IMR-90 (cell line): ENCODE results near the gene KANSL3. TPM values are rescaled to one million over a fixed set of nuclear protein-coding genes. Genes with fewer than 3 reads are reported as not detected.
A peak's percentile ranks its signal among the peaks of the same experiment; 100 is the strongest.

ENCODE experiments used
- ATAC-seq: fragments of 200-7000 bp; cut with Tn5 transposase; 2 replicates; pipeline ENCODE4 v1.9.1; 2020; ENCODE audit warnings: low read depth, mild to moderate bottlenecking, moderate library complexity
- BruUV-seq: library from RNA; stranded (reverse); fragments of 400-500 nt; replicated peaks from 2 replicates; lab custom pipeline; 2021; lab: Mats Ljungman, UMichigan
- CTCF ChIA-PET: fragments of 300-600 bp; formaldehyde crosslinking; extraction: SDS; loops from one replicate; lab custom pipeline; 2021; ENCODE audit warnings: antibody characterized with exemption; lab: Yijun Ruan, JAX
- POLR2A ChIA-PET: fragments of 300-600 bp; sonication (Branson Sonifier 250); formaldehyde crosslinking; loops from one replicate; lab custom pipeline; 2022; ENCODE audit warnings: antibody characterized with exemption; ENCODE audit not compliant: unreplicated experiment; lab: Charles Lee
- DNase-seq: peaks from one replicate; pipeline ENCODE4 v3.0.0; 2013
- H2AFZ ChIP-seq: replicated peaks from 2 replicates; pipeline ENCODE3; 2013; ENCODE audit warnings: low read length, mild to moderate bottlenecking; ENCODE audit not compliant: poor library complexity
- H2AK5ac ChIP-seq: 2 replicates; pipeline ENCODE4 v1.6.1; 2013; ENCODE audit warnings: low read depth, low read length, inconsistent platforms
- H2AK9ac ChIP-seq: replicated peaks from 2 replicates; pipeline ENCODE3; 2013; ENCODE audit warnings: mild to moderate bottlenecking, low read depth, low read length, moderate library complexity; ENCODE audit not compliant: poor library complexity
- H2BK120ac ChIP-seq: 2 replicates; pipeline ENCODE4 v1.6.1; 2013; ENCODE audit warnings: low read depth, low read length, inconsistent platforms
- H2BK15ac ChIP-seq: 3 replicates; pipeline ENCODE4 v1.6.1; 2013; ENCODE audit warnings: low read depth, low read length, inconsistent platforms
- H2BK20ac ChIP-seq: 2 replicates; pipeline ENCODE4 v1.6.1; 2013; ENCODE audit warnings: low read depth, mild to moderate bottlenecking, inconsistent platforms, low read length, moderate library complexity
- H2BK5ac ChIP-seq: 2 replicates; pipeline ENCODE4 v1.6.1; 2013; ENCODE audit warnings: mild to moderate bottlenecking, low read depth, low read length, inconsistent platforms; ENCODE audit not compliant: poor library complexity, severe bottlenecking
- H3K14ac ChIP-seq: replicated peaks from 2 replicates; pipeline ENCODE4 v1.6.1; 2013; ENCODE audit warnings: low read depth, low read length, inconsistent platforms
- H3K18ac ChIP-seq: 2 replicates; pipeline ENCODE4 v1.6.1; 2013; ENCODE audit warnings: low read depth, low read length, control low read depth
- H3K23ac ChIP-seq: 2 replicates; pipeline ENCODE4 v1.6.1; 2013; ENCODE audit warnings: low read depth, low read length, inconsistent platforms
- H3K27ac ChIP-seq: 2 replicates; pipeline ENCODE4 v1.5.1; 2013; ENCODE audit warnings: mild to moderate bottlenecking, control low read depth, low read length; ENCODE audit not compliant: insufficient read depth
- H3K27me3 ChIP-seq: 2 replicates; pipeline ENCODE4 v1.6.1; 2013; ENCODE audit warnings: low read length; ENCODE audit not compliant: control insufficient read depth, insufficient read depth
- H3K36me3 ChIP-seq: 2 replicates; pipeline ENCODE4 v1.6.1; 2013; ENCODE audit warnings: low read length, mixed read lengths; ENCODE audit not compliant: control insufficient read depth, insufficient read depth
- H3K4ac ChIP-seq: 2 replicates; pipeline ENCODE4 v1.6.1; 2013; ENCODE audit warnings: low read depth, low read length, inconsistent platforms
- H3K4me1 ChIP-seq: 2 replicates; pipeline ENCODE4 v1.6.1; 2013; ENCODE audit warnings: low read length, mixed read lengths; ENCODE audit not compliant: control insufficient read depth, insufficient read depth
- H3K4me2 ChIP-seq: 2 replicates; pipeline ENCODE4 v1.6.1; 2013; ENCODE audit warnings: low read depth, mild to moderate bottlenecking, control low read depth, low read length, moderate library complexity
- H3K4me3 ChIP-seq: 2 replicates; pipeline ENCODE4 v1.5.1; 2013; ENCODE audit warnings: low read depth, mild to moderate bottlenecking, control low read depth, low read length, moderate library complexity; ENCODE audit not compliant: insufficient read depth
- H3K56ac ChIP-seq: 2 replicates; pipeline ENCODE4 v1.6.1; 2013; ENCODE audit warnings: low read length, inconsistent platforms; ENCODE audit not compliant: insufficient read depth; ENCODE audit errors: extremely low read depth
- H3K79me1 ChIP-seq, 2 experiments: 2 replicates each; pipeline ENCODE4 v1.6.1; 2013; ENCODE audit warnings: low read length in 2 of 2, inconsistent platforms in 1 of 2, low read depth in 1 of 2
- H3K9ac ChIP-seq: 2 replicates; pipeline ENCODE4 v1.6.1; 2013; ENCODE audit warnings: low read depth, low read length, control low read depth
- H3K9me1 ChIP-seq: 2 replicates; pipeline ENCODE4 v1.6.1; 2013; ENCODE audit warnings: low read length, inconsistent platforms; ENCODE audit not compliant: insufficient read depth
- H3K9me3 ChIP-seq: 2 replicates; pipeline ENCODE4 v1.6.1; 2013; ENCODE audit warnings: low read length; ENCODE audit not compliant: control insufficient read depth, insufficient read depth
- H4K20me1 ChIP-seq: 2 replicates; pipeline ENCODE4 v1.6.1; 2013; ENCODE audit warnings: low read length, inconsistent platforms; ENCODE audit not compliant: insufficient read depth
- H4K5ac ChIP-seq: 2 replicates; pipeline ENCODE4 v1.6.1; 2013; ENCODE audit warnings: mild to moderate bottlenecking, low read depth, low read length, control low read depth
- H4K8ac ChIP-seq, 2 experiments: 2 replicates each; pipeline ENCODE4 v1.6.1; 2013; ENCODE audit warnings: low read depth in 2 of 2, low read length in 2 of 2, control low read depth in 1 of 2, inconsistent platforms in 1 of 2
- H4K91ac ChIP-seq: 2 replicates; pipeline ENCODE4 v1.6.1; 2013; ENCODE audit warnings: low read depth, low read length, inconsistent platforms; ENCODE audit not compliant: insufficient read depth
- BHLHE40 ChIP-seq: fragments of 150-350 bp; IDR thresholded peaks from 2 replicates; pipeline ENCODE4 v1.6.1; 2016; ENCODE audit warnings: mild to moderate bottlenecking, low read depth, low read length
- ELK1 ChIP-seq: fragments of 150-350 bp; IDR thresholded peaks from 2 replicates; pipeline ENCODE4 v1.6.1; 2016; ENCODE audit warnings: low read depth, mild to moderate bottlenecking, low read length, moderate library complexity, borderline replicate concordance
- MAFK ChIP-seq: IDR thresholded peaks from 2 replicates; pipeline ENCODE4 v1.6.1; 2012; ENCODE audit warnings: low read depth, low read length, improper control_type of control experiment
- POLR2A ChIP-seq: IDR thresholded peaks from 2 replicates; pipeline ENCODE4 v1.6.1; 2012; ENCODE audit warnings: mild to moderate bottlenecking, low read depth, low read length
- WGBS, 2 experiments: methylation state at CpG; one replicate each; pipeline versions ENCODE4 v1.1.5 to v1.1.7; 2013; ENCODE audit warnings: missing lambda C conversion rate in 2 of 2; ENCODE audit not compliant: insufficient read length in 1 of 2; ENCODE audit errors: extremely low coverage in 2 of 2; 5-methylcytosine and 5-hydroxymethylcytosine counted together
- dilution Hi-C: fragments of 300-500 bp; cut with HindIII; formaldehyde crosslinking; loops from one replicate; pipeline ENCODE4 v1.14.3; 2018; ENCODE audit warnings: low sequenced_read_pairs; ENCODE audit not compliant: unreplicated experiment
- in situ Hi-C: fragments of 300-500 bp; cut with MboI; formaldehyde crosslinking; loops from 3 replicates; pipeline ENCODE4 v1.14.3; 2019; ENCODE audit warnings: low sequenced_read_pairs, inconsistent platforms, mixed read lengths
- intact Hi-C: fragments of 100-400 bp; cut with micrococcal nuclease; formaldehyde crosslinking; loops from 2 replicates; pipeline ENCODE4 v1.10.0; 2022
- polyA plus RNA-seq, 3 experiments: library from polyadenylated mRNA; depleted of rRNA; stranded (reverse); fragments of >200 nt; gene quantifications; 2 replicates each; pipeline ENCODE4 v1.2.3, GENCODE V29; 2012; ENCODE audit warnings: low replicate concordance in 1 of 3
- total RNA-seq: library from RNA; depleted of rRNA; stranded (reverse); fragments of >200 nt; gene quantifications from 2 replicates; pipeline ENCODE4 v1.2.3, GENCODE V29; 2012

The KANSL3 gene
- total and polyA plus RNA-seq, 2 of the 4 experiments (the other 2 are of a cell fraction) = 22.2 to 26.3 TPM

DNA sequence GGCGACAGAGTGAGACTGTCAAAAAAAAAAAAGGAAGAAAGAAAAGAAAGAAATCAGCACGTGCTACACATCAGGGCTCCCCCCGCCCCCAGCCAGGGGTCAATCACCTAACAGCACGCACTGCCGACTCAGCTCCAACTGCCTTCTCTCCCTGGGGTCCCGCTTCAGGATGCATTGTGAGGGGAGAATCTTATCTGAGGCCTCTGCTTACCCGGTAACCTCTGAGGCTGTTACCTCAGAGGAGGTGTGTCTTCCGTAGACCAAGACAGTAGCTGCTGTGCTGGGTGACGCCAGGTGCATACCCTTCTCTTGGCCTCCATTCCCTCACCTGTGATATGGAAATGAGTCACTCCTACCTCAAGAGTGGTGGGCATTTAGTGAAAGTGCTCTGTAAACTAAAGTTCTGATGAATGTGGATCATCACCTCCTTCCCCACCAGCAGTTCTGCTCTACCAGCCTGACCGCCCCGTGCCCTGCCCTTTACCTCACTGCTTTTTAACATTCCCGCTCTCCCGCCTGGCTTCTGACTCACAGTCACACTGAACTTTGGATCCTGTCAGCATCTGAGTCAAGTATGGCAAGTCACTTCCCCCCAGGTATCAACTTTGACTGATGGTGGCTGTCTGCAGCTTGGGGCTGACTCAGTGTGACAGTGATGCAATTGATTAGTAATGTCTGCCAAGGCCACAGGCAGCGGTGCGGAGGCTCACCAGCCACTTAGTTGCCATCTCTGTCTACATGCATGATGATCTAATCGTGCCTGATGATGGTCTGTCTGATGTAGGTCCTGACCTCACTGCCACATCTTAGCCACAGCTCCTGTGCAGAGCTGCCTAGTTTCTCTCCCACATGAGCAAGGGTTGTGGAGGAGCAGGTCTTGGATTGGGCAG lies 81.4 kb downstream of the KANSL3 start (continued):
- no peak for TF ChIP-seq POLR2A
- peak; percentile 8; the same call in 1 of the 2 replicates for TF ChIP-seq MAFK

DNA sequence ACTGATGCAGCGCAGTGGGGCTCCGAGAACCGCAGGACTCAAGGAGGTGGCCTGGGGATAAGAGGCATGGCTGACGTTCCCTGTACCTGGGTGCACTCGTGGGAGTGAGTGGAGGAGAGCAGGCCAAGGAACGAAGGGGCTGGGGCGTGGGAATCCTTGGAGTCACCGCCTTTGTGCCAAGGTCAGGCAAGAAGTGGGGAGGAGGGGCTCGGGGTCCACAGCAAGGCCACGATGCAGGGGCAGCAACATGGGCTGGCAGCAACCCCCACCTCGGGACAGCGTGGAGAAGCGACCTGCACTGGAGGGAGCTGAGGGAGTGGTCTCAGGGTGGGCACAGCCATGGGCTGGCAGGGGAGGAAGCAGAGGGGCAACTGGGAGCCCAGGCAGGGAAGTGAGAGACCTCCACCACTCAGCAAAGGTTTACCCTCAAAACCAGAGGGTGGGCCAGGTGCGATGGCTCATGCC lies 82.9 kb downstream of the KANSL3 start:
- H4K91ac ChIP-seq = no peak overlapping the region
- CTCF ChIA-PET = interaction anchor here (0.6 kb wide), 1 partner anchor 24 kb away, joined by 3 read pairs; no protein-coding TSS in a partner anchor
- H4K8ac ChIP-seq = no peak overlapping the region
- no peaks in the 10 kb centered on the region for H3K79me1 ChIP-seq
- no peak overlapping the region for H3K27ac ChIP-seq
- no peak overlapping the region for H2AFZ ChIP-seq
- no peak overlapping the region for H2BK20ac ChIP-seq
- intact Hi-C loops = no loop called here
- H2BK15ac ChIP-seq = no peak overlapping the region
- no peak overlapping the region for H2AK5ac ChIP-seq
- TF ChIP-seq ELK1 = no peak
- no peak for TF ChIP-seq BHLHE40
- H3K56ac ChIP-seq = no peak overlapping the region
- BruUV-seq = no TSS peak
- no peaks in the 10 kb centered on the region for H4K20me1 ChIP-seq
- H2AK9ac ChIP-seq = peak overlapping the region; percentile 78
- dilution Hi-C loops = no loop called here
- POLR2A ChIA-PET = no interaction called here
- no peak overlapping the region for H4K5ac ChIP-seq
- H3K23ac ChIP-seq = no peak overlapping the region
- no peaks in the 10 kb centered on the region for H3K4me1 ChIP-seq
- in situ Hi-C loops = no loop called here
- peaks cover 12% of the 10 kb centered on the region; the same call in 1 of the 2 replicates for H3K36me3 ChIP-seq
- ATAC-seq (no peak), DNase-seq (no peak)
- H3K14ac ChIP-seq = no peak overlapping the region
- 76% methylated on average over 8 of the region's 14 CpGs; no CpG with 5 or more reads in 1 of the 2 experiments for WGBS, 2 experiments
- H2BK5ac ChIP-seq = no peak overlapping the region
- H3K9me3 ChIP-seq = peaks cover 5% of the 10 kb centered on the region; the same call in 1 of the 2 replicates
- H3K4me2 ChIP-seq = no peak overlapping the region
- no peaks in the 10 kb centered on the region; the same call in 1 of the 2 replicates for H3K27me3 ChIP-seq
- H2BK120ac ChIP-seq = no peak overlapping the region
- H3K9ac ChIP-seq = no peak overlapping the region
- H3K4me3 ChIP-seq = no peak overlapping the region
- peaks cover 3% of the 10 kb centered on the region; the same call in 1 of the 2 replicates for H3K9me1 ChIP-seq
- no peak overlapping the region for H3K4ac ChIP-seq
- no peak overlapping the region for H3K18ac ChIP-seq
